HepG2 (cell line): Measurements from ENCODE around the gene ABHD13. TPM values are rescaled to one million over a fixed set of nuclear protein-coding genes. Genes with fewer than 3 reads are reported as not detected.
A peak's percentile ranks its signal among the peaks of the same experiment; 100 is the strongest.

Experiments used
- ATF7 ChIP-seq, 2 experiments: fragments of 450-650 bp in 1 of 2; sonication (generic) in 1 of 2; formaldehyde crosslinking in 1 of 2; IDR thresholded peaks; 2 replicates each; pipeline versions ENCODE4 v1.4.0 to v1.6.1; 2016 to 2020; ENCODE audit warnings: antibody characterized with exemption in 1 of 2, mild to moderate bottlenecking in 1 of 2, missing genetic modification reagents in 1 of 2
- CCAR2 ChIP-seq: fragments of 200-400 bp; formaldehyde crosslinking; optimal IDR thresholded peaks from 2 replicates; pipeline ENCODE3; 2018; ENCODE audit warnings: low read depth, mild to moderate bottlenecking, low read length, moderate library complexity
- DPF2 ChIP-seq: sonication (generic); formaldehyde crosslinking; IDR thresholded peaks from 2 replicates; pipeline ENCODE4 v1.4.0; 2020; ENCODE audit warnings: mild to moderate bottlenecking, low read depth, missing genetic modification reagents, borderline replicate concordance
- ELF3 ChIP-seq: IDR thresholded peaks from 2 replicates; pipeline ENCODE4 v1.6.1; 2016; ENCODE audit warnings: missing genetic modification reagents, missing compliant biosample characterization
- HOXA5 ChIP-seq: sonication (generic); formaldehyde crosslinking; IDR thresholded peaks from 2 replicates; pipeline ENCODE4 v1.4.0; 2020; ENCODE audit warnings: missing genetic modification reagents
- RFX1 ChIP-seq: fragments of 450-650 bp; IDR thresholded peaks from 2 replicates; pipeline ENCODE4 v1.6.1; 2017
- SMYD3 ChIP-seq: sonication (generic); formaldehyde crosslinking; IDR thresholded peaks from 2 replicates; pipeline ENCODE4 v1.8.1; 2023; ENCODE audit warnings: mild to moderate bottlenecking, missing genetic modification reagents
- ZNF136 ChIP-seq: sonication (generic); formaldehyde crosslinking; IDR thresholded peaks from 2 replicates; pipeline ENCODE4 v1.8.1; 2022; ENCODE audit warnings: low read depth, mild to moderate bottlenecking, moderate library complexity, missing genetic modification reagents
- ZNF232 ChIP-seq: sonication (generic); formaldehyde crosslinking; IDR thresholded peaks from 2 replicates; pipeline ENCODE4 v1.4.0; 2020; ENCODE audit warnings: missing genetic modification reagents, borderline replicate concordance
- ZNF567 ChIP-seq: sonication (generic); formaldehyde crosslinking; IDR thresholded peaks from 2 replicates; pipeline ENCODE4 v1.8.1; 2023; ENCODE audit warnings: mild to moderate bottlenecking, missing genetic modification reagents, borderline replicate concordance
- ZNF614 ChIP-seq: IDR thresholded peaks from 2 replicates; pipeline ENCODE4 v1.6.1; 2018; ENCODE audit warnings: missing biosample characterization, missing genetic modification reagents, inconsistent platforms, borderline replicate concordance
- ZNF619 ChIP-seq: sonication (generic); formaldehyde crosslinking; IDR thresholded peaks from 2 replicates; pipeline ENCODE4 v1.4.0; 2020; ENCODE audit warnings: mild to moderate bottlenecking, missing genetic modification reagents
- ZSCAN21 ChIP-seq: sonication (generic); formaldehyde crosslinking; IDR thresholded peaks from 2 replicates; pipeline ENCODE4 v1.8.0; 2022; ENCODE audit warnings: mild to moderate bottlenecking, missing genetic modification reagents, moderate library complexity, borderline replicate concordance
- polyA plus RNA-seq, 8 experiments: library from polyadenylated mRNA; depleted of rRNA in 3 of 8; stranded (reverse) in 7 of 8; unstranded in 1 of 8; fragments of >200 nt; fragmentation: Illumina TruSeq in 4 of 8; extraction: Trizol in 4 of 8; gene quantifications; 2 replicates each; pipeline versions ENCODE4 v1.2.1 to v1.2.3, GENCODE V29; 2011 to 2016; ENCODE audit warnings: low read depth in 4 of 8, missing spikeins in 1 of 8, mixed read lengths in 1 of 8; ENCODE audit not compliant: insufficient read depth in 1 of 8
- total RNA-seq, 5 experiments: library from RNA; depleted of rRNA; stranded (reverse); fragments of >200 nt; fragmentation: Illumina TruSeq; extraction: Trizol; gene quantifications; 2 replicates each; pipeline ENCODE4 v1.2.3, GENCODE V29; 2016; ENCODE audit warnings: low read depth in 1 of 5
- TF ChIP-seq, protein P1 (sequence below): conservative IDR thresholded peaks from 2 replicates; pipeline ENCODE4 v1.6.1; 2018; ENCODE audit warnings: missing genetic modification reagents
- TF ChIP-seq, protein P2 (sequence below): sonication (generic); formaldehyde crosslinking; IDR thresholded peaks from 2 replicates; pipeline ENCODE4 v1.4.0; 2020; ENCODE audit warnings: mild to moderate bottlenecking, missing genetic modification reagents
- TF ChIP-seq, protein P3 (sequence below): sonication (generic); formaldehyde crosslinking; IDR thresholded peaks from 2 replicates; pipeline ENCODE4 v1.5.0; 2020; ENCODE audit warnings: missing genetic modification reagents, mild to moderate bottlenecking, borderline replicate concordance
- TF ChIP-seq, protein P4 (sequence below): sonication (generic); formaldehyde crosslinking; IDR thresholded peaks from 2 replicates; pipeline ENCODE4 v1.9.0; 2021; ENCODE audit warnings: missing genetic modification reagents, mild to moderate bottlenecking, borderline replicate concordance
- TF ChIP-seq, protein P5 (sequence below): sonication (generic); formaldehyde crosslinking; IDR thresholded peaks from 2 replicates; pipeline ENCODE4 v1.9.0; 2021; ENCODE audit warnings: missing genetic modification reagents, mild to moderate bottlenecking, borderline replicate concordance
- TF ChIP-seq, protein P6 (sequence below): sonication (generic); formaldehyde crosslinking; IDR thresholded peaks from 2 replicates; pipeline ENCODE4 v1.8.1; 2023; ENCODE audit warnings: mild to moderate bottlenecking, missing genetic modification reagents, borderline replicate concordance

Gene ABHD13
- total and polyA plus RNA-seq, 2 of the 13 experiments (the other 11 are each of a cell fraction or from before 2014, with no cell fraction given) = 4.3 to 6.2 TPM

DNA sequence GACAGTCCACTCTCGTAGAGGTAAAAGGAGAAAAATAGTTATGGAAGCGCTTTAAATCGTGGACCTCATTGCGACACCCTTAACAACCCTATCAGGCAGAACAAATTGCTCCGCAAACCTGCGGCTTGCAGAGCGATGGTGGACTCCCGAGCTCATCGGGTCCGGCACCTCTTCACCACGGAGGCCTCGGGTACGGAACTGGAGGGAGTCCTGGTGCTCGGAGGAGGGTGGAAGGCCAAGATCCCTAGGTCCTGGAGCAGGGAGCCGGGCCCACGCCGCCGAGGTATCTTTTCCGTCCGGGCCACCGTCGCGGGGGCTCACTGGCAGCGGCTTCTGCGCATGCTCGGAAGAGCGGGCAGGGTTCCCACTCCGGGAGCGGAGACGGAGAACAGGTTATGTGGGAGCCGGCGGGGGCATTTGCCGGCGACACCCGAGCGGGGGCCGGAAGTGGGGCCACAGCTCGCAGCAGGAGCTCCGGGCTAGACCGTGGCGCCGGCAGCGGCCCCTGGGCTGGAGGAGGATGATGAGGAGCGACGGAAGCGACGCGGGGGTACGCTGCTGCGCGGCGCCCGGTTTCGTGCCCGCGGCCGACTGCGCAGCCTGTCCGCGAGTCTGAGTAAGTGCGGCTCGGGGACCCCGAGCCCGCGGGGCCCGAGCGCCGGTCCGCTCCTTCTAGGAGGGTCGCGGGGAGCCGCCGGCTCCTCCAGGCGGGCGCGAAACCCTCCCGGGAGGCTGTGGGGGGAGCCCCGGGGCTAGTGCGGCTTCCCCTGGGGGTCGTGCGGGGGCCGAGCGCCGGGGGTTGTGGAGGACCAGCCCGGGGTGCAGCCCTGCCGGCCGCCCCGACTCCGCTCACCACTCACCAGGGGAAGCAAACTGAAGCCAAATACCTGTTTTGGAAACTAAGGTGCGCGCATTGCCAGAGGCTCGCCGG is at the start of gene ABHD13 (continued):
- no peak; the same call in 1 of the 2 replicates for TF ChIP-seq ZNF136 (CRISPR knock-in tag)
- peak; percentile 96; the same call in 1 of the 2 replicates for TF ChIP-seq ZNF567
- TF ChIP-seq, protein P1, sequence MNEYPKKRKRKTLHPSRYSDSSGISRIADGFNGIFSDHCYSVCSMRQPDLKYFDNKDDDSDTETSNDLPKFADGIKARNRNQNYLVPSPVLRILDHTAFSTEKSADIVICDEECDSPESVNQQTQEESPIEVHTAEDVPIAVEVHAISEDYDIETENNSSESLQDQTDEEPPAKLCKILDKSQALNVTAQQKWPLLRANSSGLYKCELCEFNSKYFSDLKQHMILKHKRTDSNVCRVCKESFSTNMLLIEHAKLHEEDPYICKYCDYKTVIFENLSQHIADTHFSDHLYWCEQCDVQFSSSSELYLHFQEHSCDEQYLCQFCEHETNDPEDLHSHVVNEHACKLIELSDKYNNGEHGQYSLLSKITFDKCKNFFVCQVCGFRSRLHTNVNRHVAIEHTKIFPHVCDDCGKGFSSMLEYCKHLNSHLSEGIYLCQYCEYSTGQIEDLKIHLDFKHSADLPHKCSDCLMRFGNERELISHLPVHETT (CRISPR knock-in tag) = peak; percentile 78; the same call in 1 of the 2 replicates
- TF ChIP-seq ELF3 (CRISPR knock-in tag) = peak; percentile 70; the same call in 1 of the 2 replicates
- no peak for TF ChIP-seq RFX1
- no peak for TF ChIP-seq CCAR2
- TF ChIP-seq SMYD3 (CRISPR knock-in tag) = no peak
- TF ChIP-seq, protein P2, sequence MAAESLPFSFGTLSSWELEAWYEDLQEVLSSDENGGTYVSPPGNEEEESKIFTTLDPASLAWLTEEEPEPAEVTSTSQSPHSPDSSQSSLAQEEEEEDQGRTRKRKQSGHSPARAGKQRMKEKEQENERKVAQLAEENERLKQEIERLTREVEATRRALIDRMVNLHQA (CRISPR knock-in tag) = no peak
- no peak for TF ChIP-seq ZNF232 (CRISPR knock-in tag)
- TF ChIP-seq, protein P3, sequence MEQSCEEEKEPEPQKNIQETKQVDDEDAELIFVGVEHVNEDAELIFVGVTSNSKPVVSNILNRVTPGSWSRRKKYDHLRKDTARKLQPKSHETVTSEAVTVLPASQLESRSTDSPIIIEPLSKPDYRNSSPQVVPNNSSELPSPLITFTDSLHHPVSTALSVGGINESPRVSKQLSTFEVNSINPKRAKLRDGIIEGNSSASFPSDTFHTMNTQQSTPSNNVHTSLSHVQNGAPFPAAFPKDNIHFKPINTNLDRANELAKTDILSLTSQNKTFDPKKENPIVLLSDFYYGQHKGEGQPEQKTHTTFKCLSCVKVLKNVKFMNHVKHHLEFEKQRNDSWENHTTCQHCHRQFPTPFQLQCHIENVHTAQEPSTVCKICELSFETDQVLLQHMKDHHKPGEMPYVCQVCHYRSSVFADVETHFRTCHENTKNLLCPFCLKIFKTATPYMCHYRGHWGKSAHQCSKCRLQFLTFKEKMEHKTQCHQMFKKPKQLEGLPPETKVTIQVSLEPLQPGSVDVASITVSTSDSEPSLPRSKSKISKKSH = 0 out of 2 replicates have a peak, but pooled peaks have one; percentile 63
- peak; percentile 88; the same call in 1 of the 2 replicates for TF ChIP-seq ZSCAN21 (CRISPR knock-in tag)
- TF ChIP-seq ZNF614 (CRISPR knock-in tag) = peak; percentile 88; the same call in 1 of the 2 replicates
- TF ChIP-seq, protein P4, sequence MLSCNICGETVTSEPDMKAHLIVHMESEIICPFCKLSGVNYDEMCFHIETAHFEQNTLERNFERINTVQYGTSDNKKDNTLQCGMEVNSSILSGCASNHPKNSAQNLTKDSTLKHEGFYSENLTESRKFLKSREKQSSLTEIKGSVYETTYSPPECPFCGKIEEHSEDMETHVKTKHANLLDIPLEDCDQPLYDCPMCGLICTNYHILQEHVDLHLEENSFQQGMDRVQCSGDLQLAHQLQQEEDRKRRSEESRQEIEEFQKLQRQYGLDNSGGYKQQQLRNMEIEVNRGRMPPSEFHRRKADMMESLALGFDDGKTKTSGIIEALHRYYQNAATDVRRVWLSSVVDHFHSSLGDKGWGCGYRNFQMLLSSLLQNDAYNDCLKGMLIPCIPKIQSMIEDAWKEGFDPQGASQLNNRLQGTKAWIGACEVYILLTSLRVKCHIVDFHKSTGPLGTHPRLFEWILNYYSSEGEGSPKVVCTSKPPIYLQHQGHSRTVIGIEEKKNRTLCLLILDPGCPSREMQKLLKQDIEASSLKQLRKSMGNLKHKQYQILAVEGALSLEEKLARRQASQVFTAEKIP (CRISPR knock-in tag) = no peak
- TF ChIP-seq, protein P5, sequence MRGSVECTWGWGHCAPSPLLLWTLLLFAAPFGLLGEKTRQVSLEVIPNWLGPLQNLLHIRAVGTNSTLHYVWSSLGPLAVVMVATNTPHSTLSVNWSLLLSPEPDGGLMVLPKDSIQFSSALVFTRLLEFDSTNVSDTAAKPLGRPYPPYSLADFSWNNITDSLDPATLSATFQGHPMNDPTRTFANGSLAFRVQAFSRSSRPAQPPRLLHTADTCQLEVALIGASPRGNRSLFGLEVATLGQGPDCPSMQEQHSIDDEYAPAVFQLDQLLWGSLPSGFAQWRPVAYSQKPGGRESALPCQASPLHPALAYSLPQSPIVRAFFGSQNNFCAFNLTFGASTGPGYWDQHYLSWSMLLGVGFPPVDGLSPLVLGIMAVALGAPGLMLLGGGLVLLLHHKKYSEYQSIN (CRISPR knock-in tag) = no peak
- TF ChIP-seq ATF7 (IDR thresholded peaks at IDR 0.05) = no peak
- TF ChIP-seq ATF7 (CRISPR knock-in tag; IDR thresholded peaks at IDR 0.05) = no peak
- TF ChIP-seq DPF2 (CRISPR knock-in tag) = no peak
- peak; percentile 70 for TF ChIP-seq ZNF619 (CRISPR knock-in tag)
- TF ChIP-seq, protein P6, sequence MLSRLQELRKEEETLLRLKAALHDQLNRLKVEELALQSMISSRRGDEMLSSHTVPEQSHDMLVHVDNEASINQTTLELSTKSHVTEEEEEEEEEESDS = no peak
- TF ChIP-seq HOXA5 (CRISPR knock-in tag) = peak; percentile 53; the same call in 1 of the 2 replicates
